Neural cell (in vitro differentiated cells): ENCODE results near the gene DUSP22. TPM values are rescaled to one million over a fixed set of nuclear protein-coding genes. Genes with fewer than 3 reads are reported as not detected.

Experiments
- H2AFZ ChIP-seq: fragments of 200-600, 300-800 bp; sonication (generic), shearing (Covaris generic); 2 replicates; pipeline ENCODE4 v1.6.0; 2014; ENCODE audit warnings: low read depth, mild to moderate bottlenecking, antibody characterized with exemption, low read length, moderate library complexity
- H3F3A ChIP-seq: fragments of 200-600 bp; shearing (Covaris generic); 2 replicates; pipeline ENCODE4 v1.6.1; 2016; ENCODE audit warnings: mild to moderate bottlenecking, moderate library complexity, mixed read lengths, antibody characterized with exemption, low read length; ENCODE audit not compliant: insufficient read depth, poor library complexity, severe bottlenecking
- H3K27ac ChIP-seq: fragments of 200-600, 300-800 bp; sonication (generic), shearing (Covaris generic); 2 replicates; pipeline ENCODE4 v1.5.1; 2014; ENCODE audit warnings: mild to moderate bottlenecking, low read length, moderate library complexity
- H3K27me3 ChIP-seq: fragments of 300-800, 200-600 bp; sonication (generic), shearing (Covaris generic); 2 replicates; pipeline ENCODE4 v1.6.0; 2014; ENCODE audit warnings: mild to moderate bottlenecking, low read depth, low read length, moderate library complexity; ENCODE audit not compliant: insufficient read depth
- H3K36me3 ChIP-seq: fragments of 300-800, 200-600 bp; sonication (generic), shearing (Covaris generic); 2 replicates; pipeline ENCODE4 v1.5.1; 2014; ENCODE audit warnings: mild to moderate bottlenecking, antibody characterized with exemption, low read length, moderate library complexity; ENCODE audit not compliant: insufficient read depth
- H3K4me2 ChIP-seq: fragments of 300-800, 200-600 bp; sonication (generic), shearing (Covaris generic); 2 replicates; pipeline ENCODE4 v1.6.0; 2014; ENCODE audit warnings: mild to moderate bottlenecking, low read length
- H3K4me3 ChIP-seq: fragments of 300-800, 200-600 bp; sonication (generic), shearing (Covaris generic); 2 replicates; pipeline ENCODE4 v1.5.1; 2014; ENCODE audit warnings: mild to moderate bottlenecking, low read length, moderate library complexity
- H3K79me2 ChIP-seq: fragments of 200-600 bp; shearing (Covaris generic); replicated peaks from 2 replicates; pipeline ENCODE4 v1.6.0; 2014; ENCODE audit warnings: mild to moderate bottlenecking, low read length, moderate library complexity; ENCODE audit not compliant: insufficient read depth
- H3K9ac ChIP-seq: fragments of 300-800, 200-600 bp; sonication (generic), shearing (Covaris generic); 2 replicates; pipeline ENCODE4 v1.6.1; 2016; ENCODE audit warnings: mild to moderate bottlenecking, low read length, mixed read lengths
- H3K9me2 ChIP-seq: fragments of 200-600 bp; shearing (Covaris generic); 2 replicates; pipeline ENCODE4 v1.6.1; 2016; ENCODE audit warnings: mild to moderate bottlenecking, low read length, mixed read lengths; ENCODE audit not compliant: insufficient read depth
- H3K9me3 ChIP-seq: fragments of 200-600, 300-800 bp; sonication (generic), shearing (Covaris generic); 2 replicates; pipeline ENCODE4 v1.6.1; 2016; ENCODE audit warnings: mild to moderate bottlenecking, mixed run types, low read length, moderate library complexity, mixed read lengths
- H4K20me1 ChIP-seq: fragments of 200-600 bp; shearing (Covaris generic); 2 replicates; pipeline ENCODE4 v1.6.1; 2016; ENCODE audit warnings: mild to moderate bottlenecking, mixed run types; ENCODE audit not compliant: insufficient read depth
- CTCF ChIP-seq: fragments of 450-650 bp; IDR thresholded peaks from 2 replicates; pipeline ENCODE4 v1.5.1; 2014; ENCODE audit warnings: antibody characterized with exemption, mild to moderate bottlenecking, moderate library complexity; ENCODE audit not compliant: poor library complexity, severe bottlenecking
- EP300 ChIP-seq: fragments of 450-650 bp; conservative IDR thresholded peaks from 2 replicates; pipeline ENCODE4 v1.6.1; 2014; ENCODE audit warnings: antibody characterized with exemption, mild to moderate bottlenecking, moderate library complexity; ENCODE audit not compliant: poor library complexity, severe bottlenecking
- EZH2 ChIP-seq: fragments of 200-600, 300-800 bp; shearing (Covaris generic), sonication (generic); IDR thresholded peaks from 2 replicates; pipeline ENCODE4 v1.6.1; 2014; ENCODE audit warnings: antibody characterized with exemption, low read length, borderline replicate concordance, mild to moderate bottlenecking; ENCODE audit not compliant: insufficient read depth, poor library complexity, severe bottlenecking
- MXI1 ChIP-seq: fragments of 450-650 bp; conservative IDR thresholded peaks from 2 replicates; pipeline ENCODE4 v1.6.1; 2014; ENCODE audit warnings: antibody characterized with exemption, mild to moderate bottlenecking; ENCODE audit not compliant: poor library complexity, severe bottlenecking
- POLR2AphosphoS5 ChIP-seq: IDR thresholded peaks from 2 replicates; pipeline ENCODE4 v1.6.1; 2012
- RAD21 ChIP-seq: fragments of 450-650 bp; conservative IDR thresholded peaks from 2 replicates; pipeline ENCODE4 v1.6.1; 2014; ENCODE audit warnings: antibody characterized with exemption, mild to moderate bottlenecking, moderate library complexity
- REST ChIP-seq: IDR thresholded peaks from 2 replicates; pipeline ENCODE4 v1.6.1; 2012; ENCODE audit warnings: borderline replicate concordance
- SMC3 ChIP-seq: fragments of 450-650 bp; conservative IDR thresholded peaks from 2 replicates; pipeline ENCODE4 v1.6.1; 2014; ENCODE audit warnings: antibody characterized with exemption, mild to moderate bottlenecking, moderate library complexity; ENCODE audit not compliant: poor library complexity
- TAF1 ChIP-seq: IDR thresholded peaks from 2 replicates; pipeline ENCODE4 v1.6.1; 2012; ENCODE audit warnings: low read depth
- polyA plus RNA-seq: library from polyadenylated mRNA; depleted of rRNA; stranded (reverse); fragments of >200 nt; gene quantifications from 2 replicates; pipeline ENCODE4 v1.2.3, GENCODE V29; 2014

DUSP22 gene
- polyA plus RNA-seq, 1 donor from 2014 or later, result 24.9 TPM

- TF ChIP-seq SMC3, result no peak
- TF ChIP-seq MXI1, result no peak
- TF ChIP-seq POLR2AphosphoS5, result no peak
- no peak for TF ChIP-seq TAF1
- TF ChIP-seq CTCF, result no peak
- no peak for TF ChIP-seq REST
- no peak for TF ChIP-seq RAD21
- TF ChIP-seq EP300, result no peak
- no peak for TF ChIP-seq EZH2
- Histone ChIP-seq H3K4me3 (no peak overlapping the region), H3K27ac (no peak overlapping the region), H3K9ac (no peak overlapping the region), H3K9me2 (no peaks in the 10 kb centered on the region), H3K79me2 (no peaks in the 10 kb centered on the region), H3K27me3 (no peaks in the 10 kb centered on the region), H2AFZ (no peak overlapping the region), H3K4me2 (no peak overlapping the region), H3K9me3 (no peaks in the 10 kb centered on the region), H3K36me3 (no peaks in the 10 kb centered on the region), H4K20me1 (no peaks in the 10 kb centered on the region), H3F3A (no peaks in the 10 kb centered on the region)
Measured at GRCh38 chr6:317448-318144, 25.3 kb downstream of the DUSP22 start.

GRCh38 chr6:318243-318890 is 26.1 kb downstream of the DUSP22 start:
- no peaks in the 10 kb centered on the region for H3K9me3 ChIP-seq

More at GRCh38 chr6:318243-318890, 26.1 kb downstream of the DUSP22 start:
- Histone ChIP-seq H3F3A (no peaks in the 10 kb centered on the region), H3K4me3 (no peak overlapping the region), H3K27me3 (no peaks in the 10 kb centered on the region), H2AFZ (no peak overlapping the region), H3K4me2 (no peak overlapping the region), H3K9ac (no peak overlapping the region), H4K20me1 (no peaks in the 10 kb centered on the region), H3K79me2 (no peaks in the 10 kb centered on the region), H3K27ac (no peak overlapping the region), H3K36me3 (no peaks in the 10 kb centered on the region), H3K9me2 (no peaks in the 10 kb centered on the region)
- TF ChIP-seq SMC3 (no peak), EP300 (no peak), CTCF (no peak), MXI1 (no peak), EZH2 (no peak), REST (no peak), TAF1 (no peak), RAD21 (no peak), POLR2AphosphoS5 (no peak)
